Lower leg skin (tissue), 4 donors: ENCODE data around the gene KCNN3. TPM values are rescaled to one million over a fixed set of nuclear protein-coding genes. Genes with fewer than 3 reads are reported as not detected.

Experiments used
- DNase-seq, 2 donors: peaks; one replicate each; pipeline ENCODE4 v3.0.0-alpha.2; 2019; ENCODE audit warnings: low spot score in 2 of 2
- H3K4me3 ChIP-seq: fragments of 200-600 bp; sonication (generic); 2 replicates; pipeline ENCODE4 v1.5.1; 2017; ENCODE audit warnings: mild to moderate bottlenecking, low read depth; ENCODE audit not compliant: poor library complexity, severe bottlenecking
- CTCF ChIP-seq, 3 donors: fragments of 450-650 bp; IDR thresholded peaks; one replicate each; pipeline ENCODE4 v1.5.1; 2016; ENCODE audit warnings: antibody characterized with exemption in 3 of 3, mild to moderate bottlenecking in 3 of 3, moderate library complexity in 2 of 3
- POLR2A ChIP-seq, 2 donors: fragments of 450-650 bp; IDR thresholded peaks; one replicate each; pipeline ENCODE4 v1.6.1; 2016 to 2017; ENCODE audit warnings: antibody characterized with exemption in 2 of 2, mild to moderate bottlenecking in 1 of 2, moderate library complexity in 1 of 2
- WGBS, 2 donors: methylation state at CpG; one replicate each; pipeline ENCODE4 v1.1.5; 2018; 5-methylcytosine and 5-hydroxymethylcytosine counted together
- intact Hi-C: fragments of 100-400 bp; cut with DNase I; formaldehyde crosslinking; loops from one replicate; pipeline ENCODE4 v1.15.0; 2023; ENCODE audit warnings: low total_unique reads
- total RNA-seq, 4 donors: library from RNA; depleted of rRNA; stranded (reverse); fragments of >200 nt; gene quantifications; one replicate each; pipeline ENCODE4 v1.1.0, GENCODE V29; 2016

Gene KCNN3
- total RNA-seq, 4 donors from 2014 or later = 0.13 to 2.1 (median 0.36) TPM

DNA sequence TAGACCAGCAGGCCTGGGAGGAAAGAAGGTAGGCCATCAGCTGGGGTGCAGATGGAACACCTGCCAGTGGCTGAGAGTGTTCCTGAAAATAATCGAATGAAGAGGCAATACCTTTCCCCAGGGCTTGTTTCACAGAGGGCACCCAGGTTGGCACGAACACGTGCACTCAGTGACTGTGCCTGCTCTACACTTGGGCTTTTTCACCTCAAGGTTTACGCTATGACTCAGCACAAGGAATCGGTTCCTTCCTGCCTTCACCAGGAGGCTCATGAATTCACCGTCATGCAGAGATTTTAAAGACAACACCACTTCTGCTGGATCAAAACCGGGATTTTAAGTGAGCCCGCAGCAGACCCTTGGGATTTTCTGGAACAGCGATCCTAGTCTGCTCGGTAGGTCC lies 143.6 kb downstream of the KCNN3 start:
- H3K4me3 ChIP-seq = no peak overlapping the region
- 15 to 39% methylated on average over 10 of the region's 10 CpGs for WGBS, 2 donors
- DNase-seq = no peak
- intact Hi-C loops = no loop called here
- TF ChIP-seq POLR2A (IDR thresholded peaks at IDR 0.05) (no peak), CTCF (IDR thresholded peaks at IDR 0.05) (no peak)

DNA sequence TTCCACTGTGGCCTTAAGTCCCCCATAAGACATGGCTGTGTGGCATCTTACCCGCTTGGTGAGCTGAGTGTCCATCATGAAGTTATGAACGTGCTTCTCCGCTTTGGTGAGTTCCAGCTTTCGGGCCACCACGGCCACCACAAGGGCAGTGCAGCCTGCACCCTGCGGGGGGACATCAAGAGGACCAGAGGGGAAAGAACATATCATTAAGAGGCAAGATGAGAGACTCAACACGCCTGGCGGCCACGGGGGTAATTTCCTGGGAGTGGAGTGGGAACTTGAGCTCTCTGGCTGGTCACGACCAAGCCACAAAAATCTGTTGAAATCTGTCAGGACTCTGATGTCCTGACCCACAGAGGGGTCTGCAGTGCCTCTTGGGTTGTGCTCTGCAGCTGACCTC lies 144.2 kb downstream of the KCNN3 start:
- 95 to 97% methylated on average over 10 of the region's 10 CpGs for WGBS, 2 donors
- TF ChIP-seq CTCF (IDR thresholded peaks at IDR 0.05) (no peak), POLR2A (IDR thresholded peaks at IDR 0.05) (no peak)
- DNase-seq = no peak
- H3K4me3 ChIP-seq = no peak overlapping the region
- intact Hi-C loops = no loop called here

DNA sequence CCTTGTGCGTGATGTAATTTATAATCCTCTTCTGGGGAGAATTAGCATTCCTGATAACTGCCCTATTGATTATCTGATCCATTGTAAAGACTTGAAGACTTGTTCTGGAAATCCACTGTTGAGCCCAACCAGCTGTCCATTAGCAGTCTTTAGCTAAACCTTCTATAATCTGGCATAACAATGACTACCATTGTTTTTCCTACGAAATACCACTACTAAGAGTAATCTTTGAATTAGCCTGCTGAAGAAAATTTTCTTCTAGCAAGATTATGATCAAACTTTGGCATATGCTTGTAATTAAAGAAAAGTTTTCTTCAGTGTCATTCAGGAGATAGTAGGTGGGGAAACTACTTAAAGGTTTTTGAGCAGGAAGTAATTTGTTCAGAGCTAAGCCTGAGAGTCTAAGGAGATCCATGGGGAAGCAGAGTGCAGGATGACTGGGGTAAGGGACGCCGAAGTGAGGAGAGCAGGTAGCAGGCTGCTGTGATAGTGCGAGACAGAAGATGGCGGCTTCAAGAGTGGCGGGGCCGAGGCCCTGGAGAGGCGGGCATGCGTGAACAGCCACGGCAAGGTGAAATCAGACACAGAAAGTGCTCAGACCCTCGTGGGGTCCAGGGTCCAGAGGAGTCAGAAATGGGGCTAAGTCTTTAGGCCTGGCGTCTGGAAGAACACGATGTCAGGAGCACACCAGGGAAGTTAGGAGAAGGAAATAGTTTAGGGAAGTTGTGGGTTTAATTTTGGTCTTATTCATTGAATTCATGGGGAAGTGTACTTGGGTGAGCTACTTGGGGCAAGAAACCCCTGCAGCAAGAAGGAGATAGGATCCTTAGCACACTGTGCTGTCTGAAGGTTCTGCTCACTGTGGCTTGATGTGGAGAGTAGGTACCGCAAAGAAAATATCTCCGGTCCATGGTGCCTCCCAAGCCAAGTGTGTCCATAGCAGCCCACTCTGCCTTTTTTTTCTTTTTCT lies 149.5 kb downstream of the KCNN3 start:
- H3K4me3 ChIP-seq = no peak overlapping the region
- 87 to 88% methylated on average over 16 of the region's 16 CpGs for WGBS, 2 donors
- intact Hi-C loops = no loop called here
- DNase-seq = no peak
- TF ChIP-seq POLR2A (IDR thresholded peaks at IDR 0.05) (no peak), CTCF (IDR thresholded peaks at IDR 0.05) (no peak)

GRCh38 chr1:154719586-154720327 lies 150.3 kb downstream of the KCNN3 start:
- H3K4me3 ChIP-seq = no peak overlapping the region
- WGBS, 2 donors = 91 to 95% methylated on average over 8 of the region's 8 CpGs
- intact Hi-C loops = no loop called here
- DNase-seq = no peak
- TF ChIP-seq CTCF (IDR thresholded peaks at IDR 0.05) = no peak
- TF ChIP-seq POLR2A (IDR thresholded peaks at IDR 0.05) = no peak

DNA sequence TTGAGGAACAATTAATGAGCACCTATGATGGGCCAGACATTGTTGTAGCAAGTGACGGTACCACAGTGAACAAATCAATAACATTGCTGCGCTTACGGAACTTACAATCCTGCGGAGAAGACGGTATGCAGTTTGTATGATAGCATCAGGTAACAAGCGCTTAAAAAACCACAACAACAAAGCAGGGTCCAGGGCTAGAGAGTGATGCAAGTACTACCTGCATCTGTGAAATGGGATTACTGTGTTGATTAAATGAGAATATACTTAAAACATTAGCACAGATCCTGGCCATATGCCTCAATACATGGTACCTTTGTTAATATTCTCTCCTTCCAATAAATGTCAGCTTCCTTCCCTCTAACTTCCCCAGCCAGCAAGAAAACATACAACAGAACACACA lies 151.5 kb downstream of the KCNN3 start:
- 97 to 98% methylated on average over 6 of the region's 6 CpGs for WGBS, 2 donors
- no peak for DNase-seq
- TF ChIP-seq POLR2A (IDR thresholded peaks at IDR 0.05) = no peak
- no peak for TF ChIP-seq CTCF (IDR thresholded peaks at IDR 0.05)
- intact Hi-C loops = no loop called here
- H3K4me3 ChIP-seq = no peak overlapping the region
